Measurements from ENCODE around the gene BCAS1.

GRCh38 chr20:53964501-53965253 lies 105.7 kb downstream of the BCAS1 start:
- TF ChIP-seq CTCF (IDR thresholded peaks at IDR 0.05), result no peak
- no peak for TF ChIP-seq SMC3 (IDR thresholded peaks at IDR 0.05; ENCODE audit: low read depth, low read length)
- TF ChIP-seq YY1 (IDR thresholded peaks at IDR 0.05; ENCODE audit: low read depth), result no peak
- no peak for TF ChIP-seq EP300 (IDR thresholded peaks at IDR 0.05; ENCODE audit: borderline replicate concordance in 1 of 2, low read depth in 1 of 2, low read length in 1 of 2)
- TF ChIP-seq TAF1 (IDR thresholded peaks at IDR 0.05; ENCODE audit: borderline replicate concordance, low read depth, low read length), result no peak
- no peak for TF ChIP-seq IRF3 (IDR thresholded peaks at IDR 0.05; ENCODE audit: low read depth, low read length)
- no peak for TF ChIP-seq TCF12 (IDR thresholded peaks at IDR 0.05)
- no peak for TF ChIP-seq POLR2AphosphoS5 (IDR thresholded peaks at IDR 0.05; ENCODE audit: low read depth, low read length)
- TF ChIP-seq MXI1 (IDR thresholded peaks at IDR 0.05; ENCODE audit: low read depth, low read length), result no peak
- no peak for TF ChIP-seq CHD2 (IDR thresholded peaks at IDR 0.05; ENCODE audit: low read length, partially characterized antibody)
- TF ChIP-seq EZH2phosphoT487 (IDR thresholded peaks at IDR 0.05; ENCODE audit: borderline replicate concordance, low read depth), result no peak
- TF ChIP-seq ZBTB33 (IDR thresholded peaks at IDR 0.05; ENCODE audit: borderline replicate concordance, low read depth), result no peak
- TF ChIP-seq USF1 (IDR thresholded peaks at IDR 0.05; ENCODE audit: borderline replicate concordance, low read depth), result no peak

All from SK-N-SH (cell line).